T-helper 17 cell (primary cell): ENCODE results near the gene TPT1. TPM values are rescaled to one million over a fixed set of nuclear protein-coding genes. Genes with fewer than 3 reads are reported as not detected.
A peak's percentile ranks its signal among the peaks of the same experiment; 100 is the strongest.
"Not testable (repeated sequence)": the region's sequence is repeated elsewhere in the genome, so short reads cannot be mapped to it uniquely, and the experiment has no call there.

ENCODE experiments used
- ATAC-seq: fragments of 150-1000 bp; cut with Tn5 transposase; 2 replicates; pipeline ENCODE4 v1.10.0; 2021; ENCODE audit warnings: mild to moderate bottlenecking, moderate library complexity
- DNase-seq, 3 donors: peaks; one replicate each; pipeline versions ENCODE4 v3.0.0 to v3.0.0-alpha.2; 2020 to 2021
- H3K9me3 ChIP-seq: one replicate; pipeline ENCODE4 v1.7.0; 2013; ENCODE audit warnings: low read length, mild to moderate bottlenecking; ENCODE audit not compliant: control insufficient read depth, poor library complexity, severe bottlenecking
- H3K27ac Mint-ChIP-seq: one replicate; pipeline ENCODE4 v1.8.0; 2022; ENCODE audit warnings: mild to moderate bottlenecking, moderate library complexity, mixed read lengths
- H3K27me3 Mint-ChIP-seq: one replicate; pipeline ENCODE4 v1.8.0; 2022; ENCODE audit warnings: mixed read lengths
- H3K36me3 Mint-ChIP-seq: one replicate; pipeline ENCODE4 v1.8.0; 2022; ENCODE audit warnings: low read depth, mixed read lengths
- H3K4me1 Mint-ChIP-seq: one replicate; pipeline ENCODE4 v1.8.0; 2022; ENCODE audit warnings: mild to moderate bottlenecking, mixed read lengths
- H3K4me3 Mint-ChIP-seq: one replicate; pipeline ENCODE4 v1.8.0; 2022; ENCODE audit warnings: mild to moderate bottlenecking, moderate library complexity, mixed read lengths
- total RNA-seq, 4 donors: library from RNA in 2 of 4; stranded (reverse) in 2 of 4; gene quantifications; one replicate each; pipeline ENCODE4 v1.2.3 and lab custom pipeline; 2022 to 2026

TPT1 gene
- total RNA-seq, 2 donors from 2014 or later = 7,650 to 7,799 TPM

DNA sequence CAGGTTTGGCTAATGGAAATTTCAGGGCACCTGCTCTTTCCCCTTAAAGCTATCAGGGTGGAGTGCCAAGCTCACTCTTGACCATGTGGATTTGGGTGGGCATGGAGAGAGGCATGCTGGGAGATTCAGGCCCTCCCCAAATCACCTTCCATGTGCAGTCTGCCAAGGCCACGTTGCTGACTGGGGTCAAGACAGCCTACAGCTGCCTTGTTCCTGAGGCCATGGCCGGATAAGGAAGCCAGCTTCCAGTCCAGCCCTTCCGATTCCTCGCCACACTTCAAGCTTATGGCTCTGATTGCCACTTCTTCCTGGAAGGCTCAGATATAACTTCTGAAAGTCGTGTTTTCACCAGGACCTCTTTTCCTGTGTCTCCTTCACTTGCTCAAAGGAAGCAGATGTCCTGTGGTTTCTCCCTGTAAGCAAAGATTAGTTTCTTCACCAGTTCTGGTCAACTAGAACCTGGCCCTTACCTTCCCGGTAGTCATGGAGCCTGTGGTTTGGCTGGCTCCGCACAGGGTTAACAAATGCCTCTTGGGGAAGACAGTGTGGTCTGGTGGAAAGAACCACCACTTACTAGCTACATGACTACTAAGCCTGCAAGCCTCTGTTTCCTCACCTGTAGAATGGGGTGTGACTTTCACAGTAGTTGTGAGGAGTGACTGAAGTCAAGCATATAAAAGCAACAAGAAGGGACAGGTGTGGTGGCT is 16.1 kb upstream of the TPT1 start:
- Mint-ChIP-seq H3K4me3 (no peak overlapping the region), H3K36me3 (peaks cover 7% of the 10 kb centered on the region), H3K4me1 (peaks cover 15% of the 10 kb centered on the region), H3K27ac (peak overlapping the region; percentile 78), H3K27me3 (no peaks in the 10 kb centered on the region)
- DNase-seq (no peak), ATAC-seq (no peak)
- H3K9me3 ChIP-seq = no peaks in the 10 kb centered on the region

GRCh38 chr13:45353895-45354294 is 12.9 kb upstream of the TPT1 start:
- DNase-seq (no peak), ATAC-seq (no peak)
- H3K9me3 ChIP-seq = no peaks in the 10 kb centered on the region
- Mint-ChIP-seq H3K4me3 (no peak overlapping the region), H3K4me1 (peaks cover 13% of the 10 kb centered on the region), H3K27me3 (no peaks in the 10 kb centered on the region), H3K36me3 (peaks cover 4% of the 10 kb centered on the region), H3K27ac (no peak overlapping the region)

DNA sequence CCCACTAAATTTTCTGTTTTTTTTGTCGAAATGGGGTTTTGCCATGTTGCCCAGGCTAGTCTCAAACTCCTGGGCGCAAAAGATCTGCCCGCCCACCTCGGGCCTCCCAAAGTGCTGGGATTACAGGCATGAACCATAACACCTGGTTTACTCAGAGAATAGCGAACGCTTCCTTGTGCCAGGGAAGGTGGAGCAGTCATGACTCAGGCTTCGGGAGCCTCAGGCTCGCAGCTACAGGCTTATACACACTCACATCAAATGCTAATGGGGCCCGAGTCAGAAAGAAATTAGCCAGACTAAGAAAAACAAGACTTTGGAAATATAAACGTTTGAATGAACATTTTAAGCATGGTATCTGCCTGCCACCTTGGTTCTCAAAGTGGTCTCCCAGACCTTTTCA is 11.0 kb upstream of the TPT1 start:
- ATAC-seq (no peak), DNase-seq (no peak)
- peaks cover 14% of the 10 kb centered on the region for H3K4me1 Mint-ChIP-seq
- no peak overlapping the region for H3K27ac Mint-ChIP-seq
- no peaks in the 10 kb centered on the region for H3K27me3 Mint-ChIP-seq
- H3K4me3 Mint-ChIP-seq = no peak overlapping the region
- H3K9me3 ChIP-seq = no peaks in the 10 kb centered on the region
- H3K36me3 Mint-ChIP-seq = peaks cover 5% of the 10 kb centered on the region

GRCh38 chr13:45350152-45350551 is 9.2 kb upstream of the TPT1 start:
- DNase-seq (no peak), ATAC-seq (no peak)
- H3K9me3 ChIP-seq = no peaks in the 10 kb centered on the region
- no peaks in the 10 kb centered on the region for H3K27me3 Mint-ChIP-seq
- H3K27ac Mint-ChIP-seq = peak overlapping the region; percentile 41
- no peak overlapping the region for H3K4me3 Mint-ChIP-seq
- H3K4me1 Mint-ChIP-seq = peaks cover 9% of the 10 kb centered on the region
- peaks cover 5% of the 10 kb centered on the region for H3K36me3 Mint-ChIP-seq

DNA sequence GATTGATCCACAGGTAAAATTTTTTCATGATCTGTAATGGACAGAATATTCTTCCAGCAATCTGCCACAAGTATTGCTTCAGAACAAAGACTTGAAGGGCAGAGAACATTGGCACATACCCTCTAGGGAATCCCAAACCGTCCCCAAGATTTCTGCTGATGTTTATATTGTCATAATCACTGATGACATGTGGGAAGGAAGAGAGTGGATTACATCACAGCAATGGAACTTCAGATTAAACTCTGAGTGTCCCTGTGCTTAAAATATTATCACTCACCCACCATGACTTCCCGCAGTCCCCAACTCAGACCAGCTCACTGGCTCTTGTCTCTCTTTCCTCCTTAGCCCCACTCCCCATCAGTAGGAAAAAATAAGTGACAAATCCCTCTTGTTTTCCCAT is 8.5 kb upstream of the TPT1 start:
- H3K27me3 Mint-ChIP-seq = no peaks in the 10 kb centered on the region
- H3K4me1 Mint-ChIP-seq = peaks cover 9% of the 10 kb centered on the region
- ATAC-seq (no peak), DNase-seq (no peak)
- no peaks in the 10 kb centered on the region for H3K9me3 ChIP-seq
- H3K4me3 Mint-ChIP-seq = no peak overlapping the region
- peaks cover 5% of the 10 kb centered on the region for H3K36me3 Mint-ChIP-seq
- H3K27ac Mint-ChIP-seq = peak overlapping the region; percentile 41

GRCh38 chr13:45344064-45344463 is 3.1 kb upstream of the TPT1 start:
- H3K9me3 ChIP-seq, H3K36me3 Mint-ChIP-seq, H3K27ac Mint-ChIP-seq, DNase-seq, H3K4me3 Mint-ChIP-seq, ATAC-seq, H3K27me3 Mint-ChIP-seq: not testable (repeated sequence)
- peaks cover 30% of the 10 kb centered on the region for H3K4me1 Mint-ChIP-seq

GRCh38 chr13:45343102-45343501 is 2.1 kb upstream of the TPT1 start:
- H3K27me3 Mint-ChIP-seq, H3K36me3 Mint-ChIP-seq, ATAC-seq, H3K27ac Mint-ChIP-seq, DNase-seq, H3K9me3 ChIP-seq: not testable (repeated sequence)
- Mint-ChIP-seq H3K4me1 (peaks cover 40% of the 10 kb centered on the region), H3K4me3 (peak overlapping the region; percentile 28)

DNA sequence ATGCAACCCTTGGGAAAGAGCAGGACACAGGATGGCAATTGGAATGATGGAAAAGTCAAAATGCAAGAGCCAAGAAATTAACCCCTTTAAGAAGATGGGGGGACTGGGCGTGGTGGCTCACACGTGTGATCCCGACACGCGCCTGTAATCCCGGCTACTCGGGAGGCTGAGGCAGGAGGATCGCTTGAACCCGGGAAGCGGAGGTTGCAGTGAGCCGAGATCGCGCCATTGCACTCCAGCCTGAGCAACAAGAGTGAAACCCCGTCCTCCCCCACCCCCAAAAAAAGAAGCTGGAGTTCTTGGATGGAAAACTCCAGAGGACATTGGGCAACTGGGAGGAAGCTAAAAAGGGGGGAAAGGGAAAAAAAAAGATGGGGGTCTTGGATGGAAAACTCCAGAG is 1.7 kb upstream of the TPT1 start:
- DNase-seq, H3K9me3 ChIP-seq, ATAC-seq, H3K36me3 Mint-ChIP-seq, H3K27me3 Mint-ChIP-seq: not testable (repeated sequence)
- H3K4me3 Mint-ChIP-seq = peak overlapping the region; percentile 28
- peak overlapping the region; percentile 75 for H3K27ac Mint-ChIP-seq
- peaks cover 42% of the 10 kb centered on the region for H3K4me1 Mint-ChIP-seq

DNA sequence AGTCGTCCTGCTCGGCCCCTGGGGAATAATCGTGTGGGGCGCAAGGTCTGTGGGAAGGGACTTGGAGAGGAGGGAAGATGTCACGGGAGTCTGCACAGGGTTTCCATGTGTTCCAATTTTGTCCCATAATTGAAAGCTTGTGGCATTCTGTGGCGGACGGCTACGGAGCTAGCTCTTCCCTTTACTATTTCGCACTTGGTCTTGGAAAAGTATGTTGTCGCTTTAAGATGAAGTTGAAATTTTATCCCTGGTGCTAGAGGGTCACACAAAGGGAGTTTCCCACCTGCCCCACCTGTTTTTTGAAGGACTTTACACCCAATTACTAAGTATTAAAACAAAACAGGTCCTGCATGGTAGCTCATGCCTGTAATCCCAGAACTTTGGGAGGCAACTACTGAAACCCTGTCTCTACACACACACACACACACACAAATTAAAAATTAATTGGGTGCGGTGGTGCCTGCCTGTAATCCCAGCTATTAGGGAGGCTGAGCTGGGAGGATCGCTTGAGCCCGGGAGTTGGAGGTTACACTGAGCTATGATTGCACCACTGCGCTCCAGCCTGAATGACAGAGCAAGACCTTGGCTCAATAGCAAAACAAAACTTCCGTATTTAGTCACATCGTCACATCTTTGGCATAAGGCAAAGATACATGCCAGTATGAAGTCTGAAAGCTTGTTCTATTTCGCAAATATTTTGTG is 967 bp upstream of the TPT1 start:
- H3K36me3 Mint-ChIP-seq = peaks cover 5% of the 10 kb centered on the region
- peak overlapping the region; percentile 95 for H3K4me3 Mint-ChIP-seq
- no peaks in the 10 kb centered on the region for H3K9me3 ChIP-seq
- DNase-seq (no peak), ATAC-seq (no peak)
- H3K4me1 Mint-ChIP-seq = peaks cover 43% of the 10 kb centered on the region
- no peaks in the 10 kb centered on the region for H3K27me3 Mint-ChIP-seq
- peak overlapping the region; percentile 75 for H3K27ac Mint-ChIP-seq

DNA sequence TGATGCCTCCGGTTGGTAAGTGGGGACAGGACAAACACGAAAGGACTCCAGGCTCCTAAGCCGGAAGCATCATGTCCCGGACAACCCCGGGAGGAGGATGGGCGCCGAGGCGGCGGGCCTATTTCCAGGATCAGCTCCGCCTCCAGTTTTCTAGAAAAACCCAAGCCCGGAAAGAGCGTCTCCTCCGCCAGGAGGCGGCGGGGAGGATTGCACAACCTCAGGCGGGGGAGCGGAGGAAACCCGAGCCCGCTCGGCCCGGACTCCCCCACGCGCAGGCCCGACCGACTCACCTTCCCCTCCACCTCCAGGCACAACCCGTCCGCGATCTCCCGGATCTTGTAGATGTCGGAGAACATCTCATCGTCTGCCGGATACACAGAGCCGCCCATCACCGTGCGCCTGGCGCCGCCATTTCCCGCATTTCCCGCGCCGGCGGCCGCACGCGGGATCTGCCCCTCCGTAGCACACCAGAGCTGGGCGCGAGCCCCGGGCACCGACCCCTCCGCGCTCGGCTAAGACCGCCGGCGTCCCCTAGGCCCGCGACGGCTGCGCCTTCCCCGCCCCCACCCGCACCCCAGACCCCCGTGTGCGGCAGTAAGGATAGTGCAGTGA is 455 bp downstream of the TPT1 start:
- peaks cover 12% of the 10 kb centered on the region for H3K36me3 Mint-ChIP-seq
- H3K27me3 Mint-ChIP-seq = no peaks in the 10 kb centered on the region
- ATAC-seq = peak; percentile 49
- peak overlapping the region; percentile 95 for H3K4me3 Mint-ChIP-seq
- peak overlapping the region; percentile 75 for H3K27ac Mint-ChIP-seq
- H3K9me3 ChIP-seq = no peaks in the 10 kb centered on the region
- DNase-seq = peak; percentile 65 to 74 (median 66)
- H3K4me1 Mint-ChIP-seq = peaks cover 58% of the 10 kb centered on the region

- H3K4me1 Mint-ChIP-seq = peaks cover 64% of the 10 kb centered on the region
- H3K27me3 Mint-ChIP-seq = no peaks in the 10 kb centered on the region
- no peaks in the 10 kb centered on the region for H3K9me3 ChIP-seq
- H3K27ac Mint-ChIP-seq = peak overlapping the region; percentile 75
- peaks cover 12% of the 10 kb centered on the region for H3K36me3 Mint-ChIP-seq
- DNase-seq = no peak
- H3K4me3 Mint-ChIP-seq = peak overlapping the region; percentile 95
- ATAC-seq = no peak
These were observed 1.1 kb downstream of the TPT1 start for GRCh38 chr13:45339867-45340266.

- Mint-ChIP-seq H3K4me3 (peak overlapping the region; percentile 95), H3K36me3 (peaks cover 12% of the 10 kb centered on the region), H3K27ac (peak overlapping the region; percentile 75), H3K4me1 (peaks cover 69% of the 10 kb centered on the region), H3K27me3 (no peaks in the 10 kb centered on the region)
- ATAC-seq = no peak
- no peak for DNase-seq
- no peaks in the 10 kb centered on the region for H3K9me3 ChIP-seq
These were observed 1.6 kb downstream of the TPT1 start for GRCh38 chr13:45339399-45339798.

DNA sequence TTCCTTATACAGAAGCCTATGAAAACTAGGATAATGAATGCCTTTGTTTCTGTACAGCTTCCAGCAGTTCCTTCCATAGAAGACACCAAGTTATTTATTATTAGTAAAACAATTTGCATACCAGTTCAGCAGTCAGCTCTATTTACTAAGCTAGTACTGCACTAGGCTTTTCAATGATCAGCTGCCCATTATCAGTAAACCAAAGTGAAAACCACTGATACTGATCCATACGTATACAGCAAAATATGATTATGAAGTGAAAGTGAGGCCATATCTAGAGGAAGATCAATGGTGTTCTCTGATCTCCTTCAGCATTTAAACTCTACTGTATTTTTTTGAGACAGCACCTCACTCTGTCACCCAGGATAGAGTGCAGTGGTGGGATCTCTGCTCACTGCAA is 3.2 kb downstream of the TPT1 start:
- Mint-ChIP-seq H3K27ac (peak overlapping the region; percentile 75), H3K27me3 (no peaks in the 10 kb centered on the region), H3K4me3 (peak overlapping the region; percentile 66), H3K4me1 (peaks cover 82% of the 10 kb centered on the region), H3K36me3 (peaks cover 12% of the 10 kb centered on the region)
- ATAC-seq = no peak
- H3K9me3 ChIP-seq = no peaks in the 10 kb centered on the region
- DNase-seq = no peak
